Measurements from ENCODE around the gene UCHL1.
"Not testable (repeated sequence)": the region's sequence is repeated elsewhere in the genome, so short reads cannot be mapped to it uniquely, and the experiment has no call there.

The UCHL1 gene

GRCh38 chr4:41294445-41295062 lies 37.8 kb downstream of the UCHL1 start:
- DNase-seq = no peak

GRCh38 chr4:41296995-41297394 lies 40.3 kb downstream of the UCHL1 start:
- DNase-seq = no peak

- no peak for DNase-seq
Measured at GRCh38 chr4:41297832-41298231, 41.1 kb downstream of the UCHL1 start.

- DNase-seq = no peak
Measured at GRCh38 chr4:41299486-41299885, 42.8 kb downstream of the UCHL1 start.

GRCh38 chr4:41301137-41301536 lies 44.4 kb downstream of the UCHL1 start:
- DNase-seq = no peak

- no peak for DNase-seq
Measured at GRCh38 chr4:41303372-41304118, 46.8 kb downstream of the UCHL1 start.

GRCh38 chr4:41304221-41304620 lies 47.5 kb downstream of the UCHL1 start:
- no peak for DNase-seq

DNA sequence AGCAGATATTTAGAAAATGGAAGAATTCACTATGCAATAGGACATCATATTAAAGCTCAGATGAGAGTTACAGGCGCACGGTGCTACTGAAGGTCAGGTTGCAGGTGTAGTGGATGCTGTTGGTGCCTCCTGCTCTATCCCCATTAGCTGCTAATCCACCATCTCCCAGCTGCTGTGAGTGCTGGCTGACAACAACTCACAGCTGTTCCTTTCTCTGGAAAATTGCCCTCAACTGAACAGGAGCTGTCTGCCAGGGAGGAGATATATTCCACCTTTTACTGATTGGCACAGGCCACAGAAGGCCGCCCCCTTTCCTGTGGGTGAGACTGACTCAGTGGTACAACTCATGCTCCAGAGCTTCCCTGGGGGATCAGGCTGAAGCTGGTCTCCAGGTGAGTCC lies 48.7 kb downstream of the UCHL1 start:
- no peak for DNase-seq

- DNase-seq = no peak
Measured at GRCh38 chr4:41307638-41308037, 50.9 kb downstream of the UCHL1 start.

GRCh38 chr4:41308398-41308797 lies 51.7 kb downstream of the UCHL1 start:
- no peak for DNase-seq

GRCh38 chr4:41315426-41315825 lies 58.7 kb downstream of the UCHL1 start:
- DNase-seq = not testable (repeated sequence)

GRCh38 chr4:41315862-41316261 lies 59.1 kb downstream of the UCHL1 start:
- no peak for DNase-seq

Data from hematopoietic multipotent progenitor cell treated with erythropoietin and hydrocortisone succinate and interleukin-3 and kit ligand, for 8 days (in vitro differentiated cells).